ENCODE measurements around the gene RNF149.

Gene RNF149

DNA sequence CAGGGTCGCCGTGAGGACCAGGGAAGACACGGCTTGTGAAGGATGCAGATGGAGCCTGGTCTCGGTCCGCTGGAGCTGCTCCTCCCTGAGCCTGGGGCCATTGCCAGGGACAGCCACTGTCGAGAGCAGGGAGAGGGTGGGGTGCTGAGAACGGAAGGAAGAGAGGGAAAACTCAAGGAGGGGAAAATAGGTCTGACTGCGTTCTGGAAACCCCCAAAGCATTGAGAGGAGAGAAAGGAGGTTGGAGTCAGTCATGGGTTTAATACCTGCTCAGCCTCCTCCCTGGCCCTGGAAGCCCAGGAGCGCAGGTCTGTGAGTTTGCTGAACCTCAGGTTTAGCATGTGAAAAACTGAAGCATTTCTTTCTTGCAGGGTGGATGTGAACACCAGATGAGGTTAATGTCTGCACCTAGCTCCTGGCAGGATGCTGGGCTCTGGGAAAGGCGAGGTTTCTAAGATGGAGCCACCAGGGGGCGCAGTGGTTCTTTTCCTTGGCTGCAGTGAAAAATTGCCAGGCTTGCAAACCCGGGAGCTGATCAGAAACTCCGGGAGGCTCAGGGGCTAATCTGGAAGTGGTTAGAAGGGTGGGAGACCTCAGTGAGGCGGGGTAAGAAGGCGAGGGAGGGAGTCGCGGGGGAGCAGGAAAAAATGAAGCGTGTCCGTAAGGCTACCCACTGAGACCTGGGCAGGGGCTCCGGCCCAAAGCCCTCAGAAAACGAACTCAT lies 33.6 kb upstream of the RNF149 start:
- peak; percentile 65 for DNase-seq (ENCODE audit: low read depth)
- H3K4me3 ChIP-seq (ENCODE audit: low read depth, low read length) = no peak overlapping the region
- TF ChIP-seq, protein P1, sequence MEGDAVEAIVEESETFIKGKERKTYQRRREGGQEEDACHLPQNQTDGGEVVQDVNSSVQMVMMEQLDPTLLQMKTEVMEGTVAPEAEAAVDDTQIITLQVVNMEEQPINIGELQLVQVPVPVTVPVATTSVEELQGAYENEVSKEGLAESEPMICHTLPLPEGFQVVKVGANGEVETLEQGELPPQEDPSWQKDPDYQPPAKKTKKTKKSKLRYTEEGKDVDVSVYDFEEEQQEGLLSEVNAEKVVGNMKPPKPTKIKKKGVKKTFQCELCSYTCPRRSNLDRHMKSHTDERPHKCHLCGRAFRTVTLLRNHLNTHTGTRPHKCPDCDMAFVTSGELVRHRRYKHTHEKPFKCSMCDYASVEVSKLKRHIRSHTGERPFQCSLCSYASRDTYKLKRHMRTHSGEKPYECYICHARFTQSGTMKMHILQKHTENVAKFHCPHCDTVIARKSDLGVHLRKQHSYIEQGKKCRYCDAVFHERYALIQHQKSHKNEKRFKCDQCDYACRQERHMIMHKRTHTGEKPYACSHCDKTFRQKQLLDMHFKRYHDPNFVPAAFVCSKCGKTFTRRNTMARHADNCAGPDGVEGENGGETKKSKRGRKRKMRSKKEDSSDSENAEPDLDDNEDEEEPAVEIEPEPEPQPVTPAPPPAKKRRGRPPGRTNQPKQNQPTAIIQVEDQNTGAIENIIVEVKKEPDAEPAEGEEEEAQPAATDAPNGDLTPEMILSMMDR (IDR thresholded peaks at IDR 0.05; ENCODE audit: insufficient read depth, low read depth, low read length, missing control alignments) = peak; percentile 80

DNA sequence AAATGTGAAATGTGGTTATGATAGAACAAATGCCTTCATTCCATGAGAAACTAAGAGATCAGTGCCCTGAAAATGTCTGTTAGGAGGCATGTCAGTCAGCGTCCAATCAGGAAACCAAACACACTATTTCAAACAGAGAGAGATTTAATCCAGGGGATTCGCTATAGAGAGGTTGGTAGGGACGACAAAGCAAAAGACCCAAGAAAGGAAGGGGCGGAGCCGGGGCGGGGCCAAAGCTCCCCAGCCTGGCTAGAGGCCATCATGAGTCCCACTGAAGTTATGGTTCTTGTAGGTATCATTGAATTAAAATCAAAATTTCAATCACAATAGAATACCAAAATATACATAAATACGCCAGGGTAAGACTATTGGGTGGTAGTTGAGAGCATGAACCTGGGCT lies 32.9 kb upstream of the RNF149 start:
- TF ChIP-seq, protein P1 (IDR thresholded peaks at IDR 0.05; ENCODE audit: insufficient read depth, low read depth, low read length, missing control alignments) = no peak
- no peak overlapping the region for H3K4me3 ChIP-seq (ENCODE audit: low read depth, low read length)
- no peak for DNase-seq (ENCODE audit: low read depth)

DNA sequence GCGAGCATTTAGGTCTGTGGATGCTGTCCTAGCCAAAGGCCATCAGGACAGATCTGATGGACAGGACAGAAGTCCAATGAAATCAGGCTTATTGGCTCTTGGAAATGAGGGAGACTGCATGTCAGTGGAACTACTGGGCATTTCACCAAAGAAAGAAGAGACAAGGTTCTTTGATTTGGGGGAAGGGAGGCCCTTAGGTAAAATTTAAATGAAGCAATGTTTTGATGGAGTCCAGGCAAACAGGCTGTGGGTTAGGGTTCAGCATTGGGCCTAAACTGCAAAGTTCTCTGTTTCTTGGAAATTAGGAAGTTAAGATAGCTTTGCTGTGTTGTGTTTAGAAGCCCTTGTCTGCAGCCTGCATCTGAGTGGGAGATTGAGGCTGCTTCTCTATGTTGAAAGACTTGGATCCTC lies 31.6 kb upstream of the RNF149 start:
- no peak for DNase-seq (ENCODE audit: low read depth)
- TF ChIP-seq, protein P1 (IDR thresholded peaks at IDR 0.05; ENCODE audit: insufficient read depth, low read depth, low read length, missing control alignments) = no peak
- no peak overlapping the region for H3K4me3 ChIP-seq (ENCODE audit: low read depth, low read length)

DNA sequence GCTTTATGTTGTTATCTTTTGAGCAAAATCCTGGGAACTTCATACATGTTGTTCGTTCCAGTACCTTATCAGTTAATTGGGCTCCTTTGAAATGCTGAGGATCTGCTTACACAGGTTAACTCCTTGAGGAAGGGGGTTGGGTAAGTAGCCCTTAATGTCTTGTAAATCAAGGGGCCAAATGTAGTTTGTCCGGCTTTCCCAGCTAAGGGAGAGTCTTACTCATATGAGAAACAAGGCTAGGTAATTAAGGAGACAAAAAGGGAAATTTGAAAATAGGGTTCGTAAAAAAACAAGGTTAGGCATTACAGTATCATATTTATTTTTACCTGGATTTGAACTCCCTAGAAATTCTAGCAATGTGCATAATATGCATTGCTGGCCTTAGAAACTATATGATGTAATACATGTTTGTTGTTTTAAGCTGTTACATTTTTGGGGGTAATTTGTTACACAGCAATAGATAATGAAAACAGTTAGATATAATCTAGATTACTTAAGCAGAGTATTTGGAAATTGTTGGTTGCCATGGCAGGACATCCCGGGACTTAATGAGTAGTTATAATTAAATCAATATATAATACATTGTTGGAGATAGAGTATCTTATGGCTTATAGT lies 30.9 kb upstream of the RNF149 start:
- no peak for DNase-seq (ENCODE audit: low read depth)
- H3K4me3 ChIP-seq (ENCODE audit: low read depth, low read length) = no peak overlapping the region
- TF ChIP-seq, protein P1 (IDR thresholded peaks at IDR 0.05; ENCODE audit: insufficient read depth, low read depth, low read length, missing control alignments) = no peak

DNA sequence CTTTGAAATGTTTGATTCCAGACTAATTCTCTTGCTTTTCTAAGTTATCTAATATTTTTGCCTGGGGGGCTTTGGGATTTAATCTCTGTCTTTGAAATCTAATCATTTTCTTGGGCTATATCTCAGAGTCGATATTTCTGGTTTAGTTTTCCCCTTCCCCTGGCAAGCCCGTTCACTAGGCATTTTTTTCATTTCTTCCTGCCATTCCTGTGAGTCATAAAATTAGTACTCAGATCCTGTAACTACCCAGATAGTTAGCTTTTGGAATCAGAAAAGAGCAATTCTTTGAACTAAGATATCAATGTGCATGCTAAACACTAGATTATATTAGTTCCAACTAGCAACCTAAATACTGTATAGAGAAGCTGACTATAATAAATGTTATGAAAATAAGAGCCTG lies 29.4 kb upstream of the RNF149 start:
- TF ChIP-seq, protein P1 (IDR thresholded peaks at IDR 0.05; ENCODE audit: insufficient read depth, low read depth, low read length, missing control alignments) = no peak
- DNase-seq (ENCODE audit: low read depth) = no peak
- H3K4me3 ChIP-seq (ENCODE audit: low read depth, low read length) = no peak overlapping the region

DNA sequence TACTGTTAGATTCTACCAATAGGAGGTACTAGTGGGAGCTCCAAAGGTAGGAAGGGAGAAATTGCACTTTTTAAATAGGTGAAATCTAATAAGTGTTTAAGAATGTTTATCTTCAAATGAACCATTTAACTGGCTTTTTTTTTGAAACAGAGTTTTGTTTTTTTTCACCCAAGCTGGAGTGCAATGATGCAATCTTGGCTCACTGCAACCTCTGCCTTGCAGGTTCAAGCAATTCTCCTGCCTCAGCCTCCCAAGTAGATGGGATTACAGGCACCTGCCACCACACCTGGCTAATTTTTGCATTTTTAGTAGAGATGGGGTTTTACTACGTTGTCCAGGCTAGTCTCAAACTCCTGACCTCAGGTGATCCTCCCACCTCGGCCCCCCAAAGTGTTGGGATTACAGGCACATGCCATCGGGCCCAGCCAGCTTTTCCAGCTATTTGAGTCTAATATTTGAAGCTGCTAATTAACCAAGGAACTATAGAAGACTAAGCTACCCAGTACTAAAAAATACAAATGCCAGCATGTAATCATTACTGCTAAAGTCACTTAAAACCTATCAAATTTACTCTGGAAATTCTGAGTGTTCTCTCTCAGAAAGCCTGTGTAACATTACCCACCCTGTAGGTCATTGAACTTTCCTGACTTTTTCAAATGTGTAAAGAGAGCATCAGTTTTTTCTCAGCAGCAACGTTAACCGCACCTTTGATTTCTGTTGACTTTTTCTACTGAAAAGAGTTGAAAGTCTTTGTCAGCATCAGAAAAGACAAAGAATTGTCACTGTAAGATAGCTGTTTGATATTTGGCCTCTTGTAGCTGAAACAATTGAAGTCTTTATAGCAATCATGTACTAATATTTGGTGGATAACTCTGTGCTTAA lies 24.6 kb upstream of the RNF149 start:
- no peak overlapping the region for H3K4me3 ChIP-seq (ENCODE audit: low read depth, low read length)
- no peak for DNase-seq (ENCODE audit: low read depth)
- TF ChIP-seq, protein P1 (IDR thresholded peaks at IDR 0.05; ENCODE audit: insufficient read depth, low read depth, low read length, missing control alignments) = no peak

Data from GM12865 (cell line).